AG10803 (cell line): Measurements from ENCODE around the gene WBP2.

Experiments
- DNase-seq: peaks from one replicate; pipeline ENCODE4 v3.0.0; 2010; ENCODE audit warnings: low read depth
- H3K4me3 ChIP-seq: 2 replicates; pipeline ENCODE4 v1.5.1; 2011; ENCODE audit warnings: mild to moderate bottlenecking, low read length, control low read depth
- CTCF ChIP-seq: conservative IDR thresholded peaks from 2 replicates; pipeline ENCODE4 v1.5.1; 2011; ENCODE audit warnings: mild to moderate bottlenecking, low read length, control low read depth, inconsistent platforms

The WBP2 gene

DNA sequence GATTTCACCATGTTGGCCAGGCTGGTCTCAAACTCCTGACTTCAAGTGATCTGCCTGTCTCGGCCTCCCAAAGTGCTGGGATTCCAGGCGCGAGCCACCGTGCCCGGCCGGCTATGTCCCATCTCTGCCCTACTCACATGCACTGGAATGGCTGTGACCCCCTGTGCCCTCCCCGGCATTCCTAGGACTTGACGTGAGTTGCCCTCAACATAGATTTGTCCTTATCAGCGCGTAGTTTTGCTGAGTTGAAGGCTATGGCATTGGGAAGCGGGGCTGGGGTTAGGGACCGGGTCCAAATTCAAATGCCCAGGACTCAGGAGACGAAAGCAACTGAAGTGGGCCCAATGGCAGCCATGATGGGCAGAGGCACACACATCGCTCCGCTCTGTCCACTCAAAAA is 16.7 kb downstream of the WBP2 start:
- DNase-seq: no peak
- H3K4me3 ChIP-seq: no peak overlapping the region
- no peak for TF ChIP-seq CTCF

DNA sequence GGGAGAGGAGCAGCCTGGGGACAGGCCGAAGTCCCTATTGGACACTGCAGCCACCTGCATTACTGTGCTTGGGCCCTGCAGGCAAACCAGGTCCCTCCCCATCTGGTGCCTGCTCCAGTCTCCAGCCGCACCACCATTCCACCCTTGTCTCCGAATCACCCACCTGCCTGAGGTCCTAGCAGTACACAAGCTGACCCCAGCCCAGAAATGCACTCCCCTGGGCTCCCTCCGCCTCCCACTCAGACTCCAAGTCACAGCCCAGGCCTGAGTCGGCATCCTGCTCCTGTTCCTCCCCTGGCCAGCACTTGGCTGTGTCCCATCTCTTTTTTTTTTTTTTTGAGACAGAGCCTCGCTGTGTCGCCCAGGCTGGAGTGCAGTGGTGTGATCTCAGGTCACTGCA is 17.2 kb downstream of the WBP2 start:
- TF ChIP-seq CTCF: no peak
- DNase-seq: no peak
- H3K4me3 ChIP-seq: no peak overlapping the region

GRCh38 chr17:75836605-75837004 is 18.5 kb downstream of the WBP2 start:
- TF ChIP-seq CTCF: no peak
- no peak overlapping the region for H3K4me3 ChIP-seq
- DNase-seq: no peak

DNA sequence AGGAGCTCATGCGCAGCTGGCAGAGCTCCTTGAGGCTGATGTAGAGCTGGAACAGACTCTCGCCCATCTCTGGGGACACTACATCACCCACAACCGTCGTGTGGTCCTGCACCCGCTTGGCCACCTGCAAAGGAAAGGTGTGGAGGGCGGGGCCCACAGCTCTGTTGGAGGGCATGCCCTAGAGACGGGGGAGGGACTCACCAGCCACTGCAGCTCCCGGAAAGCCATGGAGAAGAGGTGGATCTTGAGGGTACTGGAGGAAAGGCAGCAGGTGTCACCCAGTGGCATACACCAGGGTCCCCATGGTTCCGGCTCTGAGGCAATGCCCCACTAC is 19.5 kb downstream of the WBP2 start:
- no peak for DNase-seq
- no peak for TF ChIP-seq CTCF

DNA sequence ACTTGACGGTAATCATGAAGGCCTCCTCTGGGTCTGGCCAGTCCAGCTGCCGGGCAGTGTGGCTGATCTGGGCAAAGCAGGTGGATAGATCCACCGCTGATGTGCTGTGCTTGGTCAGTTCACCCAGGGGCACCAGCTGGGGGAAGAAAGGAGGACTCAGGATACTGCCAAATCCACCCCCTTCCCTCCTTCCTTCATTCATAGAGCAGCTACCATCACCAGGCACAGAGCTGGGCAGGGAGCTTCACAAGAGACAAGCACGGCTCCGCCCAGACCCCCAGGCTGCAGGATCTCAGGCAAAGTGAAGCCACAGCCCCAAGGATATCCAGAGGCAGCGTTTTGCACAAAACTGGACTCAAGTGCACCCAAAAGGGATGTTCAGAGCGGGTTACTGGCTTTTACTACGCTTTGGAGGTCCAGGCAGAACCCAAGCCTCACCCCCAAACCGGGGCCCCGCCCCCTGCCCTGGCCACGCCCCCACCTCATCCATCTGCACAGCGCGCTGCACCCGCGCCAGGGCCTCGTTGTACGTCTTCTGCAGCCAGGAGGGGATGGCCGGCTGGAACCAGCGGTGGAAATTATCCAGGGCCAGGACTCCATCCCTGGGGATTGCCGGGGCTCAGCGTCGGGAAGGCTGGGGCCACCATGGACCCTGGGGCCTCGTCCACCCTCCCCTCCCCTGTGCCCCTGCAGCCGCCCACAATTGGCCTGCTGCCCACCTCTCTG is 20.0 kb downstream of the WBP2 start:
- no peak for TF ChIP-seq CTCF
- DNase-seq: no peak
- no peak overlapping the region for H3K4me3 ChIP-seq

More for the DNA sequence above, 19.5 kb downstream of the WBP2 start:
- H3K4me3 ChIP-seq: no peak overlapping the region

- no peak overlapping the region for H3K4me3 ChIP-seq
- DNase-seq: no peak
- TF ChIP-seq CTCF: no peak
These were observed 20.7 kb downstream of the WBP2 start for GRCh38 chr17:75834279-75834920.

DNA sequence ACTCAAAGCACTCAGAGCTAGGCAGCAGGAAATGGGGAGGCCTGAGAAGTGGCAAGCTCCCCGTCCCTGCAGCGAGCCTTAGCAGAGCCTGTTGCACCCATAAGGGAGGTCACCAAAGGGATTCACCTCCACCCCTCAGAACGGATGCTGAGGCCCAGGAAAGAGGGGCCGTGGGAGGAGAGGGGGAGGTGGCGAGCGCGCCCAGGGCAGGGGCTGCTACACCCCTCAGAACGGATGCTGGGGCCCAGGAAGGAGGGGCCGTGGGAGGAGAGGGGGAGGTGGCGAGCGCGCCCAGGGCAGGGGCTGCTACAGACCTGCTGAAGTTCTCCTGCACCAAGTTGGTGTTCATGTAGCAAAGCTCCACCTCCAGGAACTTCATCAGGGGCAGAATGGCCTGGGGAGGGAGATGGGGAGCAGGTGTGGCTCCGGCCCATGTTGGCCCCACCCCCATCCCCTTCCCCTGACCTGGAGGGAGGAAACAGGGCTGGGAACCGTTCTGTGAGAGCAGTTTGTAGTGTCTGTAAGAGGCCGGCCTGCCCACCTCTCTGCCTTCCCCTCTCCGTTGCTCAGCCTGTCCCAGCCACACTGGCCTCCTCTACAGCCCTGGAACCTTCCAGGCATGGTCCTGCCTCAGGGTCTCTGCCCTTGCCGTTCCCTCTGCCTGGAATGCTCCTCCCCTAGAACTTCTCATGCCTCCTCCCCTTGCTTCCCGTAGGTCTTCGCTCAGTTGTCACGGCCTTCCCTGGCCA is 22.3 kb downstream of the WBP2 start:
- no peak overlapping the region for H3K4me3 ChIP-seq
- TF ChIP-seq CTCF: no peak
- no peak for DNase-seq
